ENCODE data around the gene INPP5K. TPM values are rescaled to one million over a fixed set of nuclear protein-coding genes. Genes with fewer than 3 reads are reported as not detected.

The INPP5K gene
- total and polyA plus RNA-seq, 9 donors = 23.0 to 39.1 (median 28.3) TPM

GRCh38 chr17:1506649-1507267, 9.7 kb downstream of the INPP5K start:
- Histone ChIP-seq H3K27me3 (no peaks in the 10 kb centered on the region), H3K4me1 (ENCODE audit: insufficient read depth) (no peaks in the 10 kb centered on the region), H3K9me3 (no peaks in the 10 kb centered on the region), H3K36me3 (no peaks in the 10 kb centered on the region), H3K4me3 (no peak overlapping the region), H3K27ac (no peak overlapping the region)
- no peak for DNase-seq
- intact Hi-C loops (cut with DNase I) = no loop called here
- WGBS, 3 donors = 84 to 87% (median 85%) methylated on average over 13 of the region's 13 CpGs
- no peak for TF ChIP-seq EP300 (IDR thresholded peaks at IDR 0.05)
- TF ChIP-seq, protein P1, sequence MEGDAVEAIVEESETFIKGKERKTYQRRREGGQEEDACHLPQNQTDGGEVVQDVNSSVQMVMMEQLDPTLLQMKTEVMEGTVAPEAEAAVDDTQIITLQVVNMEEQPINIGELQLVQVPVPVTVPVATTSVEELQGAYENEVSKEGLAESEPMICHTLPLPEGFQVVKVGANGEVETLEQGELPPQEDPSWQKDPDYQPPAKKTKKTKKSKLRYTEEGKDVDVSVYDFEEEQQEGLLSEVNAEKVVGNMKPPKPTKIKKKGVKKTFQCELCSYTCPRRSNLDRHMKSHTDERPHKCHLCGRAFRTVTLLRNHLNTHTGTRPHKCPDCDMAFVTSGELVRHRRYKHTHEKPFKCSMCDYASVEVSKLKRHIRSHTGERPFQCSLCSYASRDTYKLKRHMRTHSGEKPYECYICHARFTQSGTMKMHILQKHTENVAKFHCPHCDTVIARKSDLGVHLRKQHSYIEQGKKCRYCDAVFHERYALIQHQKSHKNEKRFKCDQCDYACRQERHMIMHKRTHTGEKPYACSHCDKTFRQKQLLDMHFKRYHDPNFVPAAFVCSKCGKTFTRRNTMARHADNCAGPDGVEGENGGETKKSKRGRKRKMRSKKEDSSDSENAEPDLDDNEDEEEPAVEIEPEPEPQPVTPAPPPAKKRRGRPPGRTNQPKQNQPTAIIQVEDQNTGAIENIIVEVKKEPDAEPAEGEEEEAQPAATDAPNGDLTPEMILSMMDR (IDR thresholded peaks at IDR 0.05) = no peak
- no peak for TF ChIP-seq POLR2A (IDR thresholded peaks at IDR 0.05)

DNA sequence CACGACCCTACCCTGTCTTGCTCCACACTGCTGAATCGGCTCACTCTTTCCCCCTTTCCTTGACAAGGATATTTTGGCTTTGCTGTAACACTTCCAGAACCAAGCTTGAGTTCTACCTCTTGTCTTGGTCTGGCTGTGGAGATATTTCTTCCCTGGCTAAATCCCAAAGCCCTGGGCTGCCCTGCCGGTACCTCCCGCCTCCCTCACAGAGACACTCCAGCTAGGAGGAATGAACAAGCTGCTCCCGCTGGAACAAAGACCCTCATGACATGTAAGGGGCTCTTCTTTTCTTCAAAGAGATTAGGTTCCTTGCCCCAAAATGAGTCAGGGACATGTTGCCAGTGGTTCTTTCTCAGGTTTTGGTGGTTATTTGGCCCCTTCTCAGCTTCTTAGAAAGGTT, 10.8 kb downstream of the INPP5K start:
- no peaks in the 10 kb centered on the region for H3K4me1 ChIP-seq (ENCODE audit: insufficient read depth)
- no peaks in the 10 kb centered on the region for H3K9me3 ChIP-seq
- 60 to 74% (median 66%) methylated on average over 5 of the region's 5 CpGs for WGBS, 3 donors
- H3K27me3 ChIP-seq = no peaks in the 10 kb centered on the region
- TF ChIP-seq POLR2A (IDR thresholded peaks at IDR 0.05) = no peak
- TF ChIP-seq, protein P1 (IDR thresholded peaks at IDR 0.05) = no peak
- no peak for TF ChIP-seq EP300 (IDR thresholded peaks at IDR 0.05)
- no peak for DNase-seq
- H3K36me3 ChIP-seq = no peaks in the 10 kb centered on the region
- no peak overlapping the region for H3K4me3 ChIP-seq
- intact Hi-C loops (cut with DNase I) = no loop called here
- H3K27ac ChIP-seq = no peak overlapping the region

- no peak for DNase-seq
- intact Hi-C loops (cut with DNase I) = no loop called here
- H3K27me3 ChIP-seq = no peaks in the 10 kb centered on the region
- H3K9me3 ChIP-seq = no peaks in the 10 kb centered on the region
- no peak overlapping the region for H3K27ac ChIP-seq
- no peaks in the 10 kb centered on the region for H3K4me1 ChIP-seq (ENCODE audit: insufficient read depth)
- H3K36me3 ChIP-seq = no peaks in the 10 kb centered on the region
- TF ChIP-seq EP300 (IDR thresholded peaks at IDR 0.05) (no peak), POLR2A (IDR thresholded peaks at IDR 0.05) (no peak)
- TF ChIP-seq, protein P1 (IDR thresholded peaks at IDR 0.05) = no peak
- no peak overlapping the region for H3K4me3 ChIP-seq
- WGBS, 3 donors = 88 to 96% (median 91%) methylated on average over 3 of the region's 3 CpGs
Measured at GRCh38 chr17:1504866-1505265, 11.5 kb downstream of the INPP5K start.

GRCh38 chr17:1503699-1504098, 12.7 kb downstream of the INPP5K start:
- TF ChIP-seq, protein P1 (IDR thresholded peaks at IDR 0.05) = no peak
- TF ChIP-seq POLR2A (IDR thresholded peaks at IDR 0.05) (no peak), EP300 (IDR thresholded peaks at IDR 0.05) (no peak)
- intact Hi-C loops (cut with DNase I) = no loop called here
- no peaks in the 10 kb centered on the region for H3K9me3 ChIP-seq
- H3K4me3 ChIP-seq = no peak overlapping the region
- H3K27me3 ChIP-seq = no peaks in the 10 kb centered on the region
- H3K4me1 ChIP-seq (ENCODE audit: insufficient read depth) = no peaks in the 10 kb centered on the region
- DNase-seq = no peak
- H3K36me3 ChIP-seq = no peaks in the 10 kb centered on the region
- WGBS, 3 donors = 79 to 81% (median 81%) methylated on average over 10 of the region's 10 CpGs
- no peak overlapping the region for H3K27ac ChIP-seq
